HEK293 (cell line): ENCODE data around the gene PHTF1.

Experiments used
- CTCF ChIA-PET: fragments of 350-600 bp; formaldehyde crosslinking; extraction: SDS; loops from one replicate; lab custom pipeline; 2021; ENCODE audit warnings: antibody characterized with exemption; lab: Yijun Ruan, JAX
- POLR2A ChIA-PET: fragments of 300-600 bp; formaldehyde crosslinking; extraction: SDS; loops from one replicate; lab custom pipeline; 2020; ENCODE audit warnings: antibody characterized with exemption, inconsistent platforms; lab: Yijun Ruan, JAX
- H3K27ac ChIP-seq: fragments of 200-500 bp; sonication (Bioruptor generic); 2 replicates; pipeline ENCODE4 v1.5.1; 2014; ENCODE audit warnings: low read depth, low read length, control low read depth, inconsistent platforms; ENCODE audit errors: extremely low read depth
- H3K36me3 ChIP-seq, 2 experiments: fragments of 200-500 bp in 1 of 2; sonication (Bioruptor generic) in 1 of 2; 1 replicate in 1 of 2; 2 replicates in 1 of 2; pipeline ENCODE4 v1.5.1; 2014 to 2017; ENCODE audit warnings: inconsistent platforms in 2 of 2, low read length in 2 of 2; ENCODE audit not compliant: control insufficient read depth in 2 of 2, insufficient read depth in 1 of 2
- H3K4me1 ChIP-seq: fragments of 200-500 bp; sonication (Bioruptor generic); 2 replicates; pipeline ENCODE4 v1.5.1; 2014; ENCODE audit warnings: mild to moderate bottlenecking, low read length, inconsistent platforms; ENCODE audit not compliant: control insufficient read depth, insufficient read depth
- H3K4me3 ChIP-seq: 2 replicates; pipeline ENCODE4 v1.5.1; 2011; ENCODE audit warnings: low read depth, mild to moderate bottlenecking, control low read depth, low read length, moderate library complexity
- H3K9me3 ChIP-seq: fragments of 200-500 bp; sonication (Bioruptor generic); 2 replicates; pipeline ENCODE4 v1.5.1; 2014; ENCODE audit warnings: low read depth, low read length, inconsistent platforms; ENCODE audit not compliant: control insufficient read depth, insufficient read depth
- EGR2 ChIP-seq: fragments of 450-650 bp; formaldehyde crosslinking; IDR thresholded peaks from 2 replicates; pipeline ENCODE4 v1.5.1; 2016; ENCODE audit warnings: low read depth, missing biosample characterization, missing genetic modification characterization
- FEZF1 ChIP-seq: fragments of 450-650 bp; formaldehyde crosslinking; IDR thresholded peaks from 2 replicates; pipeline ENCODE4 v1.5.1; 2016; ENCODE audit warnings: missing biosample characterization, missing genetic modification characterization
- GLI2 ChIP-seq: fragments of 450-650 bp; formaldehyde crosslinking; IDR thresholded peaks from 2 replicates; pipeline ENCODE4; 2017; ENCODE audit warnings: missing biosample characterization, missing genetic modification characterization, low read depth, borderline replicate concordance
- GLI4 ChIP-seq: fragments of 450-650 bp; formaldehyde crosslinking; IDR thresholded peaks from 2 replicates; pipeline ENCODE4 v1.5.1; 2016; ENCODE audit warnings: missing biosample characterization, missing genetic modification characterization
- PRDM1 ChIP-seq: fragments of 450-650 bp; formaldehyde crosslinking; IDR thresholded peaks from 2 replicates; pipeline ENCODE4; 2016; ENCODE audit warnings: missing biosample characterization, missing genetic modification characterization
- TRIM28 ChIP-seq: IDR thresholded peaks from 2 replicates; pipeline ENCODE4 v1.6.1; 2011; ENCODE audit warnings: low read length, control low read depth, borderline replicate concordance
- ZBTB17 ChIP-seq: fragments of 450-650 bp; formaldehyde crosslinking; IDR thresholded peaks from 2 replicates; pipeline ENCODE4 v1.5.1; 2016; ENCODE audit warnings: missing biosample characterization, missing genetic modification characterization
- ZIC2 ChIP-seq: fragments of 450-650 bp; formaldehyde crosslinking; IDR thresholded peaks from 2 replicates; pipeline ENCODE4 v1.5.1; 2016; ENCODE audit warnings: missing biosample characterization, missing genetic modification characterization
- ZNF132 ChIP-seq: fragments of 450-650 bp; formaldehyde crosslinking; IDR thresholded peaks from 2 replicates; pipeline ENCODE4 v1.5.1; 2017; ENCODE audit warnings: missing biosample characterization, missing genetic modification characterization, borderline replicate concordance
- ZNF148 ChIP-seq: fragments of 450-650 bp; formaldehyde crosslinking; IDR thresholded peaks from 2 replicates; pipeline ENCODE4 v1.5.0; 2017; ENCODE audit warnings: missing biosample characterization, missing genetic modification characterization, borderline replicate concordance
- ZNF174 ChIP-seq: fragments of 450-650 bp; formaldehyde crosslinking; IDR thresholded peaks from 2 replicates; pipeline ENCODE4 v1.5.0; 2017; ENCODE audit warnings: missing biosample characterization, mild to moderate bottlenecking, missing genetic modification characterization
- ZNF2 ChIP-seq: fragments of 450-650 bp; formaldehyde crosslinking; IDR thresholded peaks from 2 replicates; pipeline ENCODE4 v1.5.1; 2016; ENCODE audit warnings: missing biosample characterization, missing genetic modification characterization
- ZNF221 ChIP-seq: fragments of 450-650 bp; formaldehyde crosslinking; IDR thresholded peaks from 2 replicates; pipeline ENCODE4 v1.5.1; 2017; ENCODE audit warnings: missing biosample characterization, missing genetic modification characterization, borderline replicate concordance
- ZNF274 ChIP-seq, 2 experiments: fragments of 200-500 bp in 1 of 2; fragments of 450-650 bp in 1 of 2; sonication (Bioruptor generic) in 1 of 2; formaldehyde crosslinking in 1 of 2; IDR thresholded peaks; 2 replicates each; pipeline versions ENCODE4 v1.5.1 to v1.6.1; 2014 to 2016; ENCODE audit warnings: borderline replicate concordance in 1 of 2, inconsistent platforms in 1 of 2, low read length in 1 of 2, missing biosample characterization in 1 of 2, missing genetic modification characterization in 1 of 2
- ZNF280D ChIP-seq: fragments of 450-650 bp; formaldehyde crosslinking; IDR thresholded peaks from 2 replicates; pipeline ENCODE4 v1.5.1; 2016; ENCODE audit warnings: missing biosample characterization, missing genetic modification characterization
- ZNF433 ChIP-seq: fragments of 450-650 bp; formaldehyde crosslinking; IDR thresholded peaks from 2 replicates; pipeline ENCODE4 v1.5.1; 2016; ENCODE audit warnings: missing biosample characterization, missing genetic modification characterization, low read depth
- ZNF530 ChIP-seq: fragments of 450-650 bp; formaldehyde crosslinking; IDR thresholded peaks from 2 replicates; pipeline ENCODE4 v1.5.1; 2016; ENCODE audit warnings: low read depth, missing biosample characterization, missing genetic modification characterization
- ZNF670 ChIP-seq: fragments of 450-650 bp; formaldehyde crosslinking; IDR thresholded peaks from 2 replicates; pipeline ENCODE4 v1.5.1; 2016; ENCODE audit warnings: missing biosample characterization, missing genetic modification characterization, low read depth
- ZNF837 ChIP-seq: fragments of 450-650 bp; formaldehyde crosslinking; IDR thresholded peaks from 2 replicates; pipeline ENCODE4 v1.5.1; 2016; ENCODE audit warnings: missing biosample characterization, missing genetic modification characterization

The PHTF1 gene

GRCh38 chr1:113660088-113660487 is 99.2 kb downstream of the PHTF1 start (continued):
- no peak for TF ChIP-seq ZNF274 (IDR thresholded peaks at IDR 0.05; ENCODE audit: low read length)
- no peak for TF ChIP-seq ZNF274 (tag by site-specific recombination; IDR thresholded peaks at IDR 0.05; ENCODE audit: borderline replicate concordance)
- TF ChIP-seq ZIC2 (tag by site-specific recombination), result no peak
- no peak for TF ChIP-seq ZNF837 (tag by site-specific recombination)

- POLR2A ChIA-PET, result no interaction called here
- H3K36me3 ChIP-seq, result no peaks in the 10 kb centered on the region
- H3K4me1 ChIP-seq, result no peaks in the 10 kb centered on the region
- CTCF ChIA-PET, result no interaction called here
- H3K27ac ChIP-seq, result no peak overlapping the region
- H3K4me3 ChIP-seq, result no peak overlapping the region
- no peaks in the 10 kb centered on the region for H3K9me3 ChIP-seq
- TF ChIP-seq ZNF433 (tag by site-specific recombination), result no peak
- no peak for TF ChIP-seq TRIM28
- no peak for TF ChIP-seq ZNF132 (tag by site-specific recombination)
- TF ChIP-seq ZNF174 (tag by site-specific recombination), result no peak
- TF ChIP-seq ZNF530 (tag by site-specific recombination), result no peak
- TF ChIP-seq GLI4 (tag by site-specific recombination), result no peak
- no peak for TF ChIP-seq EGR2
- no peak for TF ChIP-seq FEZF1 (tag by site-specific recombination)
- TF ChIP-seq ZNF148 (tag by site-specific recombination), result no peak
- no peak for TF ChIP-seq ZNF670 (tag by site-specific recombination)
Measured at GRCh38 chr1:113659556-113659955, 99.7 kb downstream of the PHTF1 start.

- no peak overlapping the region for H3K4me3 ChIP-seq
- TF ChIP-seq ZNF221 (tag by site-specific recombination), result no peak
- TF ChIP-seq PRDM1 (tag by site-specific recombination), result no peak
- no peak for TF ChIP-seq GLI2 (tag by site-specific recombination)
- no peak for TF ChIP-seq ZNF2
- no peak overlapping the region for H3K27ac ChIP-seq
- H3K4me1 ChIP-seq, result no peaks in the 10 kb centered on the region
- H3K9me3 ChIP-seq, result no peaks in the 10 kb centered on the region
- H3K36me3 ChIP-seq, result no peaks in the 10 kb centered on the region
- CTCF ChIA-PET, result no interaction called here
- POLR2A ChIA-PET, result no interaction called here
Measured at GRCh38 chr1:113659035-113659434, 100.3 kb downstream of the PHTF1 start.

GRCh38 chr1:113657556-113658063 is 101.7 kb downstream of the PHTF1 start:
- H3K36me3 ChIP-seq, result no peaks in the 10 kb centered on the region
- CTCF ChIA-PET, result interaction anchor here (1.1 kb wide), 1 partner anchor 585 kb away, joined by 3 read pairs; the partner anchor contains the start of gene LRIG2
- no peak for TF ChIP-seq ZNF280D (tag by site-specific recombination)
- 0 out of 2 replicates have a peak, but pooled peaks have one; percentile 17 for TF ChIP-seq ZBTB17 (tag by site-specific recombination)
- H3K4me1 ChIP-seq, result no peaks in the 10 kb centered on the region
- no peak overlapping the region for H3K27ac ChIP-seq
- POLR2A ChIA-PET, result no interaction called here
- H3K4me3 ChIP-seq, result no peak overlapping the region
- H3K9me3 ChIP-seq, result no peaks in the 10 kb centered on the region
